Stimulated activated CD8-positive, alpha-beta memory T cell treated with anti-CD3 and anti-CD28 coated beads, Interleukin-12 subunit alpha, Interleukin-12 subunit beta, amount 100 ng/mL, for 24 hours (primary cell): ENCODE data around the gene CRLF2.
"Not testable (repeated sequence)": the region's sequence is repeated elsewhere in the genome, so short reads cannot be mapped to it uniquely, and the experiment has no call there.

Experiments
- DNase-seq: peaks from one replicate; pipeline ENCODE4 v3.0.0-alpha.2; 2020; ENCODE audit errors: extremely low read depth

The CRLF2 gene

GRCh38 chrX:1169189-1169588 is 43.3 kb downstream of the CRLF2 start:
- no peak for DNase-seq

- no peak for DNase-seq
Observed at GRCh38 chrX:1167918-1168481, 44.4 kb downstream of the CRLF2 start.

- no peak for DNase-seq
Observed at GRCh38 chrX:1167466-1167865, 45.0 kb downstream of the CRLF2 start.

- DNase-seq, result no peak
Observed at GRCh38 chrX:1165535-1166196, 46.8 kb downstream of the CRLF2 start.

- no peak for DNase-seq
Observed at GRCh38 chrX:1164322-1165288, 47.8 kb downstream of the CRLF2 start.

DNA sequence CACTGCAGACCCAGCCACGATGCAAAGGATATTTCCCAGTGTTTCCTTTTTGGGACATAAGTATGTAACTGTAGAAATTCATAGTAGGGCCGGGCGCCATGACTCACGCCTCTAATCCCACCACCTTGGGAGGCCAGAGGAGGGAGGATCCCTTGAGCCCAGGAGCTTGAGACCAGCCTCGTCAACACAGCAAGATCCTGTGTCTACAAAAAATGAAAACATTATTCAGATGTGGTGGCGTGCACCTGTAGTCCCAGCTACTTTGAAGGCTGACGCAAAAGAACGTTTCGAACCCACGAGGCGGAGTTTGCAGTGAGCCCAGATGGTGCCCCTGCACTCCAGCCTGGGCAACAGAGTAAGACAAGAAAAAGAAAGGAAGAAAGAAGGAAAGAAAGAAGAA is 49.2 kb downstream of the CRLF2 start:
- DNase-seq, result no peak

GRCh38 chrX:1162119-1162916 is 50.1 kb downstream of the CRLF2 start:
- DNase-seq, result no peak

DNA sequence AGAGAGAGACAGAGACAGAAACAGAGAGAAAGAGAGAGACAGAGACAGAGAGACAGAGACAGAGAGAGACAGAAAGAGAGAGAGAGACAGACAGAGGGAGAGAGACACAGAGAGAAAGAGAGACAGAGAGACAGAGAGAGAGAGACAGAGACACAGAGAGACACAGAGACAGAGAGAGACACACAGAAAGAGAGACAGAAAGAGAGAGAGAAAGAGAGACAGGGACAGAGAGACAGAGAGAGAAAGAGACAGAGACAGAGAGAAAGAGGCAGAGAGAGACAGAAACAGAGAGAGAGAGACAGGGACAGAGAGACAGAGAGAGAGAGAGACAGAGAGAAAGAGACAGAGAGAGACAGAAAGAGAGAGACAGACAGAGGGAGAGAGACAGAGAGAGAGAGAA is 52.9 kb downstream of the CRLF2 start:
- no peak for DNase-seq

DNA sequence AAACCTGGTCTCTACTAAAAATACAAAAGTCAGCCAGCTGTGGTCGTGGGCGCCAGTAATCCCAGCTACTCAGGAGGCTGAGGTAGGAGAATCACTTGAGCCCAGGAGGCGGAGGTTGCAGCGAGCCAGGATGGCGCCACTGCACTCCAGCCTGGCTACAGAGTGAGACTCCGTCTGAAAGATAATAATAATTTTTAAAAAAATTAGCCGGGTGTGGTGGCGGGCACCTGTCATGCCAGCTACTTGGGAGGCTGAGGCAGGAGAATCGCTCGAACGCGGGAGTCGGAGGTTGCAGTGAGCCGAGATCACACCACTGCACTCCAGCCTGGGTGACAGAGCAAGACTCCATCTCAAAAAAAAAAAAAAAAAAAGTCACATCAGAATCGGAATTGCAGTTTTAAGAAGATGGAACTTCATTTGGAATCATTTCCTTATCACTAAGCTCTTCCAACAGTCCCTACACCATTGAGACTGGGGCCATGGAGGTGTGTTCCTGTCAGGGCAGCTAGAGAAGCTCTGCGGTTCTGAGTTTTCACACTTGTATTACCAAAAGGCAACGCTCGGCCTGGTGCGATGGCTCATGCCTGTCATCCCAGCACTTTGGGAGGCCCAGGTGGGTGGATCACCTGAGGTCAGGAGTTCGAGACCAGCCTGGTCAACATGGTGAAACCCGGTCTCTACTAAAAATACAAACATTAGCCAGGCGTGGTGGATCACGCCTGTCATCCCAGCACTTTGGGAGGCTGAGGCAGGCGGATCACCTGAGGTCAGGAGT is 55.6 kb downstream of the CRLF2 start:
- DNase-seq, result not testable (repeated sequence)

- DNase-seq, result no peak
Observed at GRCh38 chrX:1153940-1154339, 58.5 kb downstream of the CRLF2 start.

DNA sequence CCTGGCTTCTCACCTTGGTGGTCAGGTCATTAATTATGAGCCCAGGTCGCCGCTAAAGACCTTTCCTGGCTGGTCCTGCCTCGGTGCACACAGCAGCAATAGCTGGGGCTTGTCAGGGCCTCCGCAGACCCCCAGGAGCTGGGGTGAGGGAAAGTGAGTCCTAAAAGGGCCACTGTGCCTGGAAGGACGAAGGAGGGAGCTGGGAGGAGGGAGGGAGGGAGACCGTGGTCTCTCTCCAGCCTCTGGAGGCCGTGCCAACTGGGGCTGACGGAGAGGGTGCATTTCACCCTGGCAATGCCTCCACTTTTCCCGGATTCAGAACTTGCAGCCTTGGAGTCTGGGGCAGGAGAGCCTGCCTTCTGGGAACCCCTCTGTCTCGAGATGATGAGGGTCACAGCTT is 60.4 kb downstream of the CRLF2 start:
- no peak for DNase-seq

GRCh38 chrX:1151378-1152077 is 60.9 kb downstream of the CRLF2 start:
- DNase-seq, result no peak

- DNase-seq, result no peak
Observed at GRCh38 chrX:1150569-1151347, 61.7 kb downstream of the CRLF2 start.

DNA sequence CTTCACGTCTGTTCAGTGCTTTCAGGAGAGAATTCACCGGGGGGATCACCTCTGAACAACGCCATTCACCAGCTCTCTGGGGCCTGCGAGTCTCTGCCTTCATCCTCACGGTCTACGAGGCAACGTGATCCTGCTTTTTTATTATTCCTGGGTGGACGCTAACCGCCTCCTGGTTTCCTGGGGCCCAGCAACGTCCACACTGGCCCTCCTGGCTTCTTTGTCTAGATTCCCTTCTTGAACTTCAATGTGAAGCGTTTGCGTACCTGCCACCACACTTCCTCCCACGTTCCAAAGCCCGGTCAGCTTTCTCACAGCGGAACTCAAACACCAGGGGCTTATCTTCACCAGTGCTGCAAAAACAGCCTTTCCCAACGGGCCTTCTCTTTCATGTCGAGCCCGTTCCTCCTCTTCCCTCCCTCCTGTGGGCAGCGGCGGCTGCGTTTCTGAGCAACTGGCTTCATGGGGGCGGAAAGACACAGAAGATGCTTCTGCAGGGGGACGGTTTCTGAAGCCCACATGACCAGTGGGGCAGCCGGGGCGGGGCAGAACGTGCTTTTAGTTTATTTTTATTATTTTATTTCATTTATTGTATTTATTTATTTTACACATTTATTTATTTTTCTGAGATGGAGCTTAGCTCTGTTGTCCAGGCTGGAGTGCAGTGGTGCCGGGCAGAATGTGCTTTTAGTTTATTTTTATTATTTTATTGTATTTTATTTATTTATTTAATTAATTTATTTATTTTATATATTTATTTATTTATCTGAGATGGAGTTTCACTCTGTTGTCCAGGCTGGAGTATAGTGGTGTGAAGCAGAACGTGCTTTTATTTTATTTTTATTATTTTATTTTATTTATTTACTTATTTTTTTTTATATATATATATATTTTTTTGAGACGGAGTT is 64.6 kb downstream of the CRLF2 start:
- DNase-seq, result no peak

DNA sequence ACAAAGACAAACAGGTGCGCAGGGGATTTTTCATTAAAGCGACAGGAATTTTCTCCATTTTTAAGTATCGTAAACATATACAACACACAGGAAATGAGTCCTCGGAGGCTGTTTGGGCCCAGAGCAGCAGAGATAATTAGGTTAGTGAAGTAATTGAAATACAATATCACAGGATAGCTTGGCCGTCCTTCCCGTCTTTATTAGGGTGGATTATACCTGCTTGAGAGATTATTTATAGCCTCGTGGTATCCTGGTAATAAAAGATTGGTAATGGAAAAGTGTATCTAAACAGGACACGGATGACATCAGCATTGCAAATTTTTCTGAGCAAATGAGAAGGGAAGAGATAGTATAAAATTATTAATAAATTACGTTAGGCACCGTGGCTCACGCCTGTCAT is 68.2 kb downstream of the CRLF2 start:
- no peak for DNase-seq
